Epithelial cell of proximal tubule (primary cell): ENCODE results near the gene PUS3. TPM values are rescaled to one million over a fixed set of nuclear protein-coding genes. Genes with fewer than 3 reads are reported as not detected.

Experiments used
- DNase-seq: peaks from one replicate; pipeline ENCODE4 v3.0.0-alpha.2; 2011; ENCODE audit warnings: low read depth
- H3K4me3 ChIP-seq: 2 replicates; pipeline ENCODE4 v1.5.1; 2011; ENCODE audit warnings: low read depth, mild to moderate bottlenecking, low read length
- CTCF ChIP-seq: conservative IDR thresholded peaks from 2 replicates; pipeline ENCODE4 v1.5.1; 2012; ENCODE audit warnings: low read depth, mild to moderate bottlenecking, low read length
- total RNA-seq: library from RNA; depleted of rRNA; stranded (reverse); fragments of >200 nt; gene quantifications from 2 replicates; pipeline ENCODE4 v1.2.3, GENCODE V29; 2015

PUS3 gene
- total RNA-seq, 1 donor from 2014 or later: 7.1 TPM

DNA sequence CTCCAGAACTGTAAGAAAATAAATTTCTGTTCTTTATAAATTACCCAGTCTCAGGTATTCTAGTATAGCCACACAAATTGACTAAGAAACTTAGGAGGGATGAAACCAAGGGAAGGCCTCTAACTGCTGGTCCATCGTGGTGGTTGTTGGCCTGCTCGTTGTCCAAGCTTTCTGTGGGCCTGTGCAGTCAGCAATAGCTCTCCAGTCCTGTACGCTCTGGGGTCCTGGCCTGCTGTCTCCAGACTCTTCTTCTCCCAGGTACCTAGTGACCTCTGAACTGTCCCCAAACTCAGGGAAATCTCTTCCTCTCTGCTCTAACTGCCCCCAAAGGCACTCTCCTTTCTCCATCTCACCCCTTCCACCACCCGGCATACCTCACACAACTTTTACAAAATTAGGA lies 37.1 kb upstream of the PUS3 start:
- no peak for DNase-seq
- no peak for TF ChIP-seq CTCF
- no peak overlapping the region for H3K4me3 ChIP-seq

DNA sequence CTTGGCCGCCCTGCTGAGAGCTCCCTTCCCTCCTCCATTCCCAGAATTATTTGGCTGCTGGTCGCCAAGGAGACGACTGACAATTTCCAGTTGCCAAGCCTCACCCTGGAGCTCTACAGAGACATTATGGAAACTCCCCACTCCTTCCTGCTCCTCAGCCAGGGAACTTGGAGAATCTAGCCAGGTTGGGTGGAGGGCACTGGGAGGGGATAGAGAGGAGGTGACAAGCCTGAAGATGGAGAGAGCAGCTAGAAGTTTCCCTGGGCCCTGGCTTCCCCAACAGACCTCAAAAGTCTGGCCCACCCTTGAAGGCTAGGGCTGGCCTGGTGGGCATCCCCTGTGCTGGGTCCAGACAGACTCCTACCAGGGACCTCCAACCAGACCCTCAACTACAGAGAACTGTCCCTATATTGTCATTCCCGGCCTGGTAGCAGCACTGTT lies 36.1 kb upstream of the PUS3 start:
- DNase-seq: no peak
- no peak for TF ChIP-seq CTCF
- no peak overlapping the region for H3K4me3 ChIP-seq

GRCh38 chr11:125938418-125938817 lies 35.4 kb upstream of the PUS3 start:
- no peak overlapping the region for H3K4me3 ChIP-seq
- DNase-seq: no peak
- no peak for TF ChIP-seq CTCF

- TF ChIP-seq CTCF: no peak
- no peak for DNase-seq
- H3K4me3 ChIP-seq: no peak overlapping the region
These were observed 32.7 kb upstream of the PUS3 start for GRCh38 chr11:125935618-125936199.

DNA sequence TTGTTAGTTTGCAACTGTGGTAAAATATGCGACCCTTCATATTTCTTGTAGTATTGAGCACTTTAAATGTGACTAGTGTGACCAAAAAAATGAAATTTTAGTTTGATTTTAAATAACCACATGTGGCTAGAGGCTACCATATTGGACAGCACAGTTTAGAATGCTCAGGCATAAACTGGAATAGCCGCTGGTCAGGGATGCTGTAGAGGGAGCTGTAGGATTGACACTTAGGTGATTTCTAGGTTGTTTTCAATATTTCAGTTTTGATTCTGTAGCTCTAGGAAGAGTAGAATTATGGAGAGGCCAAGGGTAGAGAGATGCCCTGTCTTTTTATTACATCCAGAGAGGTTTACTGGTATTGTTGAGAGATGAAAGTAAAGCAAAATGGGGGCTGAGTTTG lies 32.0 kb upstream of the PUS3 start:
- no peak for TF ChIP-seq CTCF
- no peak for DNase-seq
- H3K4me3 ChIP-seq: no peak overlapping the region

GRCh38 chr11:125934473-125934872 lies 31.5 kb upstream of the PUS3 start:
- TF ChIP-seq CTCF: no peak
- H3K4me3 ChIP-seq: no peak overlapping the region
- DNase-seq: no peak
